ENCODE data around the gene ADAM22. TPM values are rescaled to one million over a fixed set of nuclear protein-coding genes. Genes with fewer than 3 reads are reported as not detected.

The ADAM22 gene
- total RNA-seq, 1 donor from 2014 or later, result 3.0 TPM

GRCh38 chr7:87960239-87960638 lies 26.2 kb downstream of the ADAM22 start:
- no peaks in the 10 kb centered on the region for H3K36me3 Mint-ChIP-seq (ENCODE audit: unreplicated experiment)
- no peak for TF ChIP-seq CTCF (IDR thresholded peaks at IDR 0.05)
- no peak for DNase-seq (ENCODE audit: extremely low spot score, unreplicated experiment)
- peaks cover 7% of the 10 kb centered on the region for H3K27me3 Mint-ChIP-seq (ENCODE audit: unreplicated experiment)
- H3K4me1 Mint-ChIP-seq (ENCODE audit: unreplicated experiment), result no peaks in the 10 kb centered on the region
- no peak overlapping the region for H3K4me3 Mint-ChIP-seq (ENCODE audit: unreplicated experiment)
- H3K27ac Mint-ChIP-seq (ENCODE audit: unreplicated experiment), result no peak overlapping the region
- H3K9me3 Mint-ChIP-seq (ENCODE audit: unreplicated experiment), result no peaks in the 10 kb centered on the region

- no peak for DNase-seq (ENCODE audit: extremely low spot score, unreplicated experiment)
- no peak for TF ChIP-seq CTCF (IDR thresholded peaks at IDR 0.05)
- Mint-ChIP-seq H3K9me3 (ENCODE audit: unreplicated experiment) (no peaks in the 10 kb centered on the region), H3K4me1 (ENCODE audit: unreplicated experiment) (no peaks in the 10 kb centered on the region), H3K27ac (ENCODE audit: unreplicated experiment) (no peak overlapping the region), H3K27me3 (ENCODE audit: unreplicated experiment) (peaks cover 7% of the 10 kb centered on the region), H3K36me3 (ENCODE audit: unreplicated experiment) (no peaks in the 10 kb centered on the region), H3K4me3 (ENCODE audit: unreplicated experiment) (no peak overlapping the region)
These were observed 27.7 kb downstream of the ADAM22 start for GRCh38 chr7:87961754-87962153.

- no peak for TF ChIP-seq CTCF (IDR thresholded peaks at IDR 0.05)
- Mint-ChIP-seq H3K27ac (ENCODE audit: unreplicated experiment) (no peak overlapping the region), H3K4me1 (ENCODE audit: unreplicated experiment) (no peaks in the 10 kb centered on the region), H3K27me3 (ENCODE audit: unreplicated experiment) (peaks cover 7% of the 10 kb centered on the region), H3K4me3 (ENCODE audit: unreplicated experiment) (no peak overlapping the region), H3K9me3 (ENCODE audit: unreplicated experiment) (no peaks in the 10 kb centered on the region), H3K36me3 (ENCODE audit: unreplicated experiment) (no peaks in the 10 kb centered on the region)
- no peak for DNase-seq (ENCODE audit: extremely low spot score, unreplicated experiment)
These were observed 32.2 kb downstream of the ADAM22 start for GRCh38 chr7:87966271-87966670.

GRCh38 chr7:87968021-87968420 lies 34.0 kb downstream of the ADAM22 start:
- Mint-ChIP-seq H3K9me3 (ENCODE audit: unreplicated experiment) (no peaks in the 10 kb centered on the region), H3K36me3 (ENCODE audit: unreplicated experiment) (no peaks in the 10 kb centered on the region), H3K27me3 (ENCODE audit: unreplicated experiment) (peaks cover under 1% of the 10 kb centered on the region), H3K4me1 (ENCODE audit: unreplicated experiment) (no peaks in the 10 kb centered on the region), H3K27ac (ENCODE audit: unreplicated experiment) (no peak overlapping the region), H3K4me3 (ENCODE audit: unreplicated experiment) (no peak overlapping the region)
- no peak for DNase-seq (ENCODE audit: extremely low spot score, unreplicated experiment)
- TF ChIP-seq CTCF (IDR thresholded peaks at IDR 0.05), result no peak

GRCh38 chr7:87982116-87982515 lies 48.1 kb downstream of the ADAM22 start:
- no peak overlapping the region for H3K27ac Mint-ChIP-seq (ENCODE audit: unreplicated experiment)
- TF ChIP-seq CTCF (IDR thresholded peaks at IDR 0.05), result no peak

More at GRCh38 chr7:87982116-87982515, 48.1 kb downstream of the ADAM22 start:
- Mint-ChIP-seq H3K9me3 (ENCODE audit: unreplicated experiment) (no peaks in the 10 kb centered on the region), H3K36me3 (ENCODE audit: unreplicated experiment) (no peaks in the 10 kb centered on the region), H3K4me1 (ENCODE audit: unreplicated experiment) (no peaks in the 10 kb centered on the region), H3K27me3 (ENCODE audit: unreplicated experiment) (peaks cover 5% of the 10 kb centered on the region), H3K4me3 (ENCODE audit: unreplicated experiment) (no peak overlapping the region)
- no peak for DNase-seq (ENCODE audit: extremely low spot score, unreplicated experiment)

Measured in osteocyte (in vitro differentiated cells).